ENCODE measurements around the gene CHRDL1.
A peak's percentile ranks its signal among the peaks of the same experiment; 100 is the strongest.

The CHRDL1 gene

GRCh38 chrX:110743679-110744340 lies 51.8 kb downstream of the CHRDL1 start:
- DNase-seq (ENCODE audit: low spot score): no peak

- peak; percentile 8 for DNase-seq (ENCODE audit: low spot score)
Observed at GRCh38 chrX:110741213-110741796, 54.3 kb downstream of the CHRDL1 start.

GRCh38 chrX:110734894-110735541 lies 60.6 kb downstream of the CHRDL1 start:
- DNase-seq (ENCODE audit: low spot score): peak; percentile 51

GRCh38 chrX:110734271-110734670 lies 61.3 kb downstream of the CHRDL1 start:
- DNase-seq (ENCODE audit: low spot score): no peak

- peak; percentile 3 for DNase-seq (ENCODE audit: low spot score)
Observed at GRCh38 chrX:110733166-110733565, 62.5 kb downstream of the CHRDL1 start.

- no peak for DNase-seq (ENCODE audit: low spot score)
Observed at GRCh38 chrX:110732266-110732665, 63.4 kb downstream of the CHRDL1 start.

GRCh38 chrX:110723844-110724243 lies 71.8 kb downstream of the CHRDL1 start:
- no peak for DNase-seq (ENCODE audit: low spot score)

GRCh38 chrX:110722135-110722534 lies 73.5 kb downstream of the CHRDL1 start:
- no peak for DNase-seq (ENCODE audit: low spot score)

- DNase-seq (ENCODE audit: low spot score): no peak
Observed at GRCh38 chrX:110713666-110714065, 82.0 kb downstream of the CHRDL1 start.

- no peak for DNase-seq (ENCODE audit: low spot score)
Observed at GRCh38 chrX:110706446-110706845, 89.2 kb downstream of the CHRDL1 start.

- DNase-seq (ENCODE audit: low spot score): no peak
Observed at GRCh38 chrX:110703641-110704040, 92.0 kb downstream of the CHRDL1 start.

- peak; percentile 9 for DNase-seq (ENCODE audit: low spot score)
Observed at GRCh38 chrX:110699109-110699508, 96.5 kb downstream of the CHRDL1 start.

GRCh38 chrX:110698696-110699095 lies 96.9 kb downstream of the CHRDL1 start:
- DNase-seq (ENCODE audit: low spot score): no peak

- no peak for DNase-seq (ENCODE audit: low spot score)
Observed at GRCh38 chrX:110692866-110693265, 102.8 kb downstream of the CHRDL1 start.

GRCh38 chrX:110691446-110691845 lies 104.2 kb downstream of the CHRDL1 start:
- DNase-seq (ENCODE audit: low spot score): no peak

GRCh38 chrX:110684653-110685052 lies 111.0 kb downstream of the CHRDL1 start:
- no peak for DNase-seq (ENCODE audit: low spot score)

GRCh38 chrX:110683925-110684324 lies 111.7 kb downstream of the CHRDL1 start:
- DNase-seq (ENCODE audit: low spot score): no peak

- DNase-seq (ENCODE audit: low spot score): no peak
Observed at GRCh38 chrX:110678591-110678990, 117.0 kb downstream of the CHRDL1 start.

- no peak for DNase-seq (ENCODE audit: low spot score)
Observed at GRCh38 chrX:110675886-110676285, 119.7 kb downstream of the CHRDL1 start.

- no peak for DNase-seq (ENCODE audit: low spot score)
Observed at GRCh38 chrX:110671068-110671803, 124.4 kb downstream of the CHRDL1 start.

- DNase-seq (ENCODE audit: low spot score): no peak
Observed at GRCh38 chrX:110669572-110669971, 126.0 kb downstream of the CHRDL1 start.

- DNase-seq (ENCODE audit: low spot score): peak; percentile 19
Observed at GRCh38 chrX:110667706-110668105, 127.9 kb downstream of the CHRDL1 start.
